Cerebellar cortex (tissue), 1 donor: ENCODE results near the gene DIS3L2.
"Not testable (repeated sequence)": the region's sequence is repeated elsewhere in the genome, so short reads cannot be mapped to it uniquely, and the experiment has no call there.

Source experiments
- DNase-seq: peaks from one replicate; pipeline ENCODE4 v3.0.0-alpha.2; 2015; ENCODE audit warnings: low spot score

DIS3L2 gene

GRCh38 chr2:232334136-232334884 is 372.8 kb downstream of the DIS3L2 start:
- not testable (repeated sequence) for DNase-seq

DNA sequence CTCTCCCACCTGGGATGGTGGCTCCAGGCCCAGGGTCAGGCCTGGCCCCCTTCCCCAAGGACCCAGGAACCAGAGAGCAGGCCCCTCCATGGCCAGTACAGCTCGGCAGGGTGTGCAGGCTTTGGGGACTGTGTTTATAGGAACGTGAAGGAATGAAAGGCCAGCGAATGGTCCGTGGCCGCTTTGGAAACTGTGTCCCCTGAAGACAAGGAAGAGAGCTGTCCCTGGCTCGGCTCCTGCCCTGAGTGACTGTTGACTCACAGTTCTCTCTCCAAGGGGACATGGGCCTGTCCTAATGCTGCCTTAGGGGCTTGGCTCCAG is 373.3 kb downstream of the DIS3L2 start:
- not testable (repeated sequence) for DNase-seq

DNA sequence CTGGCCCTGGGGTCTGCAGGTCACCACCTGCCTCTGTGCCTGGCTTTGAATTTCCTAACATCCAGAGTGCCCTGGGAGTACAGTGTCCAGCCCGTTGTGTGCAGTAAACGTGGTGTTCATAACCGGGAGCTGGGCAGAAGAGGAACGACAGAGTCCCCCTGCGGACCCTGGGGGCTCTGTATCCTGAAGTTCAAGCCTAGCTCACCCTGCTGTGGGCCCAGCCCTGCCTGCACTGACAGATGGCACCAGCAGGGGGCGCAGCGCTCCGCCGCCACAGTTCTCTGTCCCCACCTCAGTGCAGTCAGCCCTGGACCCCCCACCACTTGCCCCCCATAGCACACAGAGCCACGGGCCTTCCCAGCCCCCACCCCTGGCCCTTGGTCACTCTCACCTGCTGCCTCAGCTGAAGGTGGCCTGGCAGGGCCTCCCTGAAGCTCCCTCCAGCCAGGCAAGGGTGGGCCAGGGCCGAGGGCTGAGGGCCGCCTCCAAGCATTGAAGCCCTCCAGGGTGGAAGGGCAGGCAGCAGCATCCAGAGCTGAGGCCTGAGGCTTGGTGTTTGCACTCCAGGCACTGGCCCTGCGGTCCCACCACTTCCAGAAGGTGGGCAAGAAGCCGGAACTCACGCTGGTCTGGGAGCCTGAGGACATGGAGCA is 373.8 kb downstream of the DIS3L2 start:
- not testable (repeated sequence) for DNase-seq

DNA sequence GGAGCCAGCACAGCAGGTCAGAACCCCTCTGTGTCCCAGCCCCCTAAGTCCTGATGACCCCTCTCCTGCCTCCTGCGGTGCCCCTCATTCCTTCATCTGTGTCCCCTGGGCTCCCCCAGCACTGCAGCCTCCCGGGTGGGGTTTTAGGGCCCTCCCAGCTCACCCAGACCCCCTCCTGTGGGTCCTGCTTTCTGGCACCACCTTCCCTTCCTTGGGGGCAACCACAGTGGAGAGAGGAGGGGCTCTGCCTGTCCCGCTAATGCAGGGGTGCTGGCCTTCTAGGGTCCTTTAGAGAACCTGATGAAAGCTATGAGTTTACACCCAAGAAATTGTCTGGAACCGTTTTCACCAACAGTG is 374.3 kb downstream of the DIS3L2 start:
- no peak for DNase-seq

- DNase-seq: no peak
Observed at GRCh38 chr2:232336241-232336736, 374.8 kb downstream of the DIS3L2 start.

DNA sequence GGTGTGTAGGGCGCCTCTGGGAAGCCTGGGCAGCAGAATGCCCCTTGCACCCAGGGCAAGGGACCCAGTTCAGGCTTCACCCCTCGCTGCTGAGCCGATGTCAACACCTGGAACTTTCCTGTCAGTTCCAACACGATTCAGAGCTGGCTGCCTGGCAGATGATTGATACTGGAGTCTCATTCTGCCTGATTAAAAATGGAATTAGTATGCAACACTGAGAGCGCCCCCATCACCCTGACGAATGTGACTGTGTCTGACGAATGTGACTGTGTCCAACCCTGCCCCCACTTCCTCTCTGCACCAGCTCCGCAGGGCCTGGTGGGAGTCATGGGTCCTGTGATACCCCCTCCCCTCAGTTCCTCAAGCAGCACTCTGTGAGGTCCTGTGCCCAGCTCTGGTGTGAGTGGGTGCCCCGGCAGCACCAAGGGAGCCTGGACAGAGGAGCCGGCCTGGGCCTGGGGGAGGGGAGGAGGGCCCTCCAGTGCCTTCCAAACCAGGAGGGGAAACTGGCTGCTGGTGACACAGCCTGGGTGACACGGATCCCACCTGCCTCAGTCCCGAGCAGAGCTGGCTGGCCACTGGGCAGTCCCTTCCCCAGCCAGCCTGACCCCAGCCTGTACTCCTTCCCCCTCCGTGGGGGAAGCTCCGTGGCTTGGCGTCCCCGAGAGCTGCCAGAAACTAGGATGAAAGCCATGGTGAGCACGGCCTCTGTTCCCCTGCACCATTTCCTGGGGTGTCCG is 375.6 kb downstream of the DIS3L2 start:
- no peak for DNase-seq

- DNase-seq: not testable (repeated sequence)
Observed at GRCh38 chr2:232338094-232338758, 376.7 kb downstream of the DIS3L2 start.

GRCh38 chr2:232338759-232339106 is 377.2 kb downstream of the DIS3L2 start:
- DNase-seq: no peak

GRCh38 chr2:232339121-232340081 is 377.9 kb downstream of the DIS3L2 start:
- no peak for DNase-seq

DNA sequence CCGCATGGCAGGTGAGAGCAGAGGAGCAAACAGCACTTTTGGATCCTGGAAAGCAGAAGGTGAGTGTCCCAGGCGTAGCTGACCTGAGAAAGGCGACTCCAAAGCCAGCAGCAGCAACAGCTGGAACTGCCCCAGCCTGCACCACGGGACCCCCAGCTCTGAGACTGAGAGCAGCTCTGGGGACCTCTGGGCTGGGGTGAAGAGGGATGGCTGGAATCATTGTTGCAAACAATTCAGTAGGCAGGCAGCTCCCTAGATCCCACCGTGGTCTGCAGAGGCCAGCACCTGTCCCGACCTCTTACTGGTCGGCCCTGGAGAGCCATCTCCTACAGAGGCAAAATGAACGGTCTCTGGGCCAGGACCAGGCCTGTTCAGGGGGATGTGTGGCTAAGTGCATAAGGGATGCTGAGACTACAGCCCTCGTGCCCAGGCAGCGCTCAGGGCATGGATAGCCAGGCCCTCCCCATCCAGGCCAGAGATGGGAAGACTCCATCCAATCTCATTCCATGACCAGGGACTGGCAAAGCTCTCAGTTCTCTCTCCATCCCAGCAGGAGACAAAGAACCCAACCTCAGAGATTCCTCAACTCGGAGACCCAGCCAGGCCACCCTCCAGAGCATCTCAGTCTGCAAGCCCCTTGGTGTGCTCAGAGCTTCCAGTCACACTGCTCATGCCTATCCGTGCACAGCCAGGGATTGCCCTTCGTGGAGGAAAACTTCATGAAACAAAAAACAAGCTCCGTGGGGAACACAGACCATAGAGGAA is 378.8 kb downstream of the DIS3L2 start:
- no peak for DNase-seq

DNA sequence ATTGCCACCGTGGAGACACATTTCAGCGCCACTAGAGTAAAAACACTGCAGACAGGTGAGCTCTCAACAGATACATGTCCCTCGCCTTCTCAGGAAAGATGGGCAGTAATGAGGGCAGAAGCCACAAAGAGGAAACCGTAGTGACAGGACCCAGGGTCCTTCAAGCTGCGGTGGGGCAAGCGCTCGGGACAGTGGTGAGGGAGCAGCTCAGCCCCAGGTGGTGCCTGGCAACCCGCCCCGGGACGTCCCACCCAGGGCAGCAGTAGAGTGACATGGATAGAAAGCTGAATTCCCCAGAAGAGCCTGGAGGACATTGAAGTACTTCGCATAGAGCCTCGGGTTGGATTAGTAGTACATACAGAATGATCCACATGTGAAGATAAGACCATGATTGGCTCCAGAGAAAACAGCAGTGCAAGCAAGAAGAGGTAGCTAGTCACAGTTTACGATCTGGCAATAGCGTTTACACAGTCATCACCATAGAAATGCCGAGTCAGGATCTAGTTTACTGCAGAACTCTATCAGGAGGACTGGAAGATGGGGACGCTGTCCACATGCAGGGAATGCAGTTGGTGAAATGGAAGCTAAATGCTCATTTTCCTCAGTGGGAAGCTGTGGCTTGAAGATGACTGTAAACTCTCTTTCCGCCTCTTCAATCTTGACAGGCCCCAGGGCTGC is 379.7 kb downstream of the DIS3L2 start:
- no peak for DNase-seq

GRCh38 chr2:232341739-232342126 is 380.2 kb downstream of the DIS3L2 start:
- no peak for DNase-seq

GRCh38 chr2:232342635-232343565 is 381.4 kb downstream of the DIS3L2 start:
- DNase-seq: no peak

DNA sequence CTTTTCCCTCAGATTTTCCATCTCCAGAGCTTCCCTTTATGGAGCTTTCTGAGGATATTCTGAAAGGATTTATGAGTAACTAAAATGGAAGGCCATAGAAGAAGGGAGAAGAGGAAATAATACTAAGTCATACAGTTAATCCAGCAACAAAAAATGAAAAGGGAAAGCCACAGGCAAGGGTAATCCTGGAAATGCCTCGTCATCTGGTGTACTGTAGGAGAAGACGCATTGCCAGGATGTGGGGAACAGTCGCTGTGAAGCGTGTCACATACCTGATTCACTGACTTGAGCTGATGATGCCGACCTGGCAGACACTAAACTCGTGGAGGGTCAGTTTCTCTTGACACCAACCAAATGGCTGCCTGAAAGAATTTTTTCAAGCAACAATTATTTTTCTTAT is 382.3 kb downstream of the DIS3L2 start:
- no peak for DNase-seq

- DNase-seq: no peak
Observed at GRCh38 chr2:232345251-232345650, 383.7 kb downstream of the DIS3L2 start.

- no peak for DNase-seq
Observed at GRCh38 chr2:232347369-232347768, 385.9 kb downstream of the DIS3L2 start.

- DNase-seq: no peak
Observed at GRCh38 chr2:232348936-232349335, 387.4 kb downstream of the DIS3L2 start.

DNA sequence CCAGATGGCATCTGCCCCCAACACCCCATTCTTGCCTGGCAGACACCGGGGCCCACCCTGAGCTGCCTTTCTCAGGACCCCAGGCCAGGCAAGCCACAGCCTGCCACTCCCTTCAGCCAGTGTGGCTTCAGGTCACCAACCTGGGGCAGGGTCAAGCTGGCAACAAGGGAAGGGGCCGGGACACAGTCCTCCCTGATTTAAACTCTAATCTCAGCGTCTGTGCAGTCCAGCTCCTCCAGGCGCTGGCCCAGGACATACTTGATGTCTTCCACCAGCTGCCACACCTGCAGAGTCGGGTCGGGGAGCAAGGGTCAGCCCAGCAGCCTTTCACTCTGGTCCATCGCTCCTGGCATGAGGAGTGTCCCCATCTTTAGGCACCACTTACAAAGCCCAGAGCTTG is 388.0 kb downstream of the DIS3L2 start:
- no peak for DNase-seq
